IMR-90 (cell line): ENCODE measurements around the gene ULBP1. TPM values are rescaled to one million over a fixed set of nuclear protein-coding genes. Genes with fewer than 3 reads are reported as not detected.

Source experiments
- ATAC-seq: fragments of 200-7000 bp; cut with Tn5 transposase; 2 replicates; pipeline ENCODE4 v1.9.1; 2020; ENCODE audit warnings: low read depth, mild to moderate bottlenecking, moderate library complexity
- BruUV-seq: library from RNA; stranded (reverse); fragments of 400-500 nt; replicated peaks from 2 replicates; lab custom pipeline; 2021; lab: Mats Ljungman, UMichigan
- CTCF ChIA-PET: fragments of 300-600 bp; formaldehyde crosslinking; extraction: SDS; loops from one replicate; lab custom pipeline; 2021; ENCODE audit warnings: antibody characterized with exemption; lab: Yijun Ruan, JAX
- POLR2A ChIA-PET: fragments of 300-600 bp; sonication (Branson Sonifier 250); formaldehyde crosslinking; loops from one replicate; lab custom pipeline; 2022; ENCODE audit warnings: antibody characterized with exemption; ENCODE audit not compliant: unreplicated experiment; lab: Charles Lee
- DNase-seq: peaks from one replicate; pipeline ENCODE4 v3.0.0; 2013
- H2AFZ ChIP-seq: replicated peaks from 2 replicates; pipeline ENCODE3; 2013; ENCODE audit warnings: low read length, mild to moderate bottlenecking; ENCODE audit not compliant: poor library complexity
- H2AK5ac ChIP-seq: 2 replicates; pipeline ENCODE4 v1.6.1; 2013; ENCODE audit warnings: low read depth, low read length, inconsistent platforms
- H2AK9ac ChIP-seq: replicated peaks from 2 replicates; pipeline ENCODE3; 2013; ENCODE audit warnings: mild to moderate bottlenecking, low read depth, low read length, moderate library complexity; ENCODE audit not compliant: poor library complexity
- H2BK120ac ChIP-seq: 2 replicates; pipeline ENCODE4 v1.6.1; 2013; ENCODE audit warnings: low read depth, low read length, inconsistent platforms
- H2BK15ac ChIP-seq: 3 replicates; pipeline ENCODE4 v1.6.1; 2013; ENCODE audit warnings: low read depth, low read length, inconsistent platforms
- H2BK20ac ChIP-seq: 2 replicates; pipeline ENCODE4 v1.6.1; 2013; ENCODE audit warnings: low read depth, mild to moderate bottlenecking, inconsistent platforms, low read length, moderate library complexity
- H2BK5ac ChIP-seq: 2 replicates; pipeline ENCODE4 v1.6.1; 2013; ENCODE audit warnings: mild to moderate bottlenecking, low read depth, low read length, inconsistent platforms; ENCODE audit not compliant: poor library complexity, severe bottlenecking
- H3K14ac ChIP-seq: replicated peaks from 2 replicates; pipeline ENCODE4 v1.6.1; 2013; ENCODE audit warnings: low read depth, low read length, inconsistent platforms
- H3K18ac ChIP-seq: 2 replicates; pipeline ENCODE4 v1.6.1; 2013; ENCODE audit warnings: low read depth, low read length, control low read depth
- H3K23ac ChIP-seq: 2 replicates; pipeline ENCODE4 v1.6.1; 2013; ENCODE audit warnings: low read depth, low read length, inconsistent platforms
- H3K27ac ChIP-seq: 2 replicates; pipeline ENCODE4 v1.5.1; 2013; ENCODE audit warnings: mild to moderate bottlenecking, control low read depth, low read length; ENCODE audit not compliant: insufficient read depth
- H3K27me3 ChIP-seq: 2 replicates; pipeline ENCODE4 v1.6.1; 2013; ENCODE audit warnings: low read length; ENCODE audit not compliant: control insufficient read depth, insufficient read depth
- H3K36me3 ChIP-seq: 2 replicates; pipeline ENCODE4 v1.6.1; 2013; ENCODE audit warnings: low read length, mixed read lengths; ENCODE audit not compliant: control insufficient read depth, insufficient read depth
- H3K4ac ChIP-seq: 2 replicates; pipeline ENCODE4 v1.6.1; 2013; ENCODE audit warnings: low read depth, low read length, inconsistent platforms
- H3K4me1 ChIP-seq: 2 replicates; pipeline ENCODE4 v1.6.1; 2013; ENCODE audit warnings: low read length, mixed read lengths; ENCODE audit not compliant: control insufficient read depth, insufficient read depth
- H3K4me2 ChIP-seq: 2 replicates; pipeline ENCODE4 v1.6.1; 2013; ENCODE audit warnings: low read depth, mild to moderate bottlenecking, control low read depth, low read length, moderate library complexity
- H3K4me3 ChIP-seq: 2 replicates; pipeline ENCODE4 v1.5.1; 2013; ENCODE audit warnings: low read depth, mild to moderate bottlenecking, control low read depth, low read length, moderate library complexity; ENCODE audit not compliant: insufficient read depth
- H3K56ac ChIP-seq: 2 replicates; pipeline ENCODE4 v1.6.1; 2013; ENCODE audit warnings: low read length, inconsistent platforms; ENCODE audit not compliant: insufficient read depth; ENCODE audit errors: extremely low read depth
- H3K79me1 ChIP-seq, 2 experiments: 2 replicates each; pipeline ENCODE4 v1.6.1; 2013; ENCODE audit warnings: low read length in 2 of 2, inconsistent platforms in 1 of 2, low read depth in 1 of 2
- H3K9ac ChIP-seq: 2 replicates; pipeline ENCODE4 v1.6.1; 2013; ENCODE audit warnings: low read depth, low read length, control low read depth
- H3K9me1 ChIP-seq: 2 replicates; pipeline ENCODE4 v1.6.1; 2013; ENCODE audit warnings: low read length, inconsistent platforms; ENCODE audit not compliant: insufficient read depth
- H3K9me3 ChIP-seq: 2 replicates; pipeline ENCODE4 v1.6.1; 2013; ENCODE audit warnings: low read length; ENCODE audit not compliant: control insufficient read depth, insufficient read depth
- H4K20me1 ChIP-seq: 2 replicates; pipeline ENCODE4 v1.6.1; 2013; ENCODE audit warnings: low read length, inconsistent platforms; ENCODE audit not compliant: insufficient read depth
- H4K5ac ChIP-seq: 2 replicates; pipeline ENCODE4 v1.6.1; 2013; ENCODE audit warnings: mild to moderate bottlenecking, low read depth, low read length, control low read depth
- H4K8ac ChIP-seq, 2 experiments: 2 replicates each; pipeline ENCODE4 v1.6.1; 2013; ENCODE audit warnings: low read depth in 2 of 2, low read length in 2 of 2, control low read depth in 1 of 2, inconsistent platforms in 1 of 2
- H4K91ac ChIP-seq: 2 replicates; pipeline ENCODE4 v1.6.1; 2013; ENCODE audit warnings: low read depth, low read length, inconsistent platforms; ENCODE audit not compliant: insufficient read depth
- BHLHE40 ChIP-seq: fragments of 150-350 bp; IDR thresholded peaks from 2 replicates; pipeline ENCODE4 v1.6.1; 2016; ENCODE audit warnings: mild to moderate bottlenecking, low read depth, low read length
- CTCF ChIP-seq: conservative IDR thresholded peaks from 2 replicates; pipeline ENCODE4 v1.5.1; 2012; ENCODE audit warnings: mild to moderate bottlenecking, low read depth, low read length, improper control_type of control experiment
- ELK1 ChIP-seq: fragments of 150-350 bp; IDR thresholded peaks from 2 replicates; pipeline ENCODE4 v1.6.1; 2016; ENCODE audit warnings: low read depth, mild to moderate bottlenecking, low read length, moderate library complexity, borderline replicate concordance
- MAFK ChIP-seq: IDR thresholded peaks from 2 replicates; pipeline ENCODE4 v1.6.1; 2012; ENCODE audit warnings: low read depth, low read length, improper control_type of control experiment
- MAZ ChIP-seq: IDR thresholded peaks from 2 replicates; pipeline ENCODE4 v1.6.1; 2012; ENCODE audit warnings: low read depth, mild to moderate bottlenecking, low read length, improper control_type of control experiment, moderate library complexity, borderline replicate concordance
- POLR2A ChIP-seq: IDR thresholded peaks from 2 replicates; pipeline ENCODE4 v1.6.1; 2012; ENCODE audit warnings: mild to moderate bottlenecking, low read depth, low read length
- USF2 ChIP-seq: fragments of 150-350 bp; IDR thresholded peaks from 2 replicates; pipeline ENCODE4 v1.6.1; 2017; ENCODE audit warnings: mild to moderate bottlenecking, antibody characterized with exemption, low read length, low read depth
- WGBS, 2 experiments: methylation state at CpG; one replicate each; pipeline versions ENCODE4 v1.1.5 to v1.1.7; 2013; ENCODE audit warnings: missing lambda C conversion rate in 2 of 2; ENCODE audit not compliant: insufficient read length in 1 of 2; ENCODE audit errors: extremely low coverage in 2 of 2; 5-methylcytosine and 5-hydroxymethylcytosine counted together
- dilution Hi-C: fragments of 300-500 bp; cut with HindIII; formaldehyde crosslinking; loops from one replicate; pipeline ENCODE4 v1.14.3; 2018; ENCODE audit warnings: low sequenced_read_pairs; ENCODE audit not compliant: unreplicated experiment
- in situ Hi-C: fragments of 300-500 bp; cut with MboI; formaldehyde crosslinking; loops from 3 replicates; pipeline ENCODE4 v1.14.3; 2019; ENCODE audit warnings: low sequenced_read_pairs, inconsistent platforms, mixed read lengths
- intact Hi-C: fragments of 100-400 bp; cut with micrococcal nuclease; formaldehyde crosslinking; loops from 2 replicates; pipeline ENCODE4 v1.10.0; 2022
- polyA plus RNA-seq, 3 experiments: library from polyadenylated mRNA; depleted of rRNA; stranded (reverse); fragments of >200 nt; gene quantifications; 2 replicates each; pipeline ENCODE4 v1.2.3, GENCODE V29; 2012; ENCODE audit warnings: low replicate concordance in 1 of 3
- total RNA-seq: library from RNA; depleted of rRNA; stranded (reverse); fragments of >200 nt; gene quantifications from 2 replicates; pipeline ENCODE4 v1.2.3, GENCODE V29; 2012

ULBP1 gene
- total and polyA plus RNA-seq, 2 of the 4 experiments (the other 2 are of a cell fraction): 0.18 to 0.87 TPM

- TF ChIP-seq CTCF: no peak
- TF ChIP-seq USF2: peak; percentile 95
- no peak for TF ChIP-seq MAFK
- TF ChIP-seq MAZ: peak; percentile 73; the same call in 1 of the 2 replicates
- TF ChIP-seq POLR2A: no peak
- no peak for TF ChIP-seq ELK1
- TF ChIP-seq BHLHE40: peak; percentile 55
- peak overlapping the region; percentile 79 for H3K4me3 ChIP-seq
- peak overlapping the region; percentile 89 for H3K4me2 ChIP-seq
- no TSS peak for BruUV-seq
- no peak overlapping the region for H3K14ac ChIP-seq
- H3K79me1 ChIP-seq: no peaks in the 10 kb centered on the region
- ATAC-seq (peak; percentile 98), DNase-seq (peak; percentile 80)
- no peak overlapping the region for H2BK5ac ChIP-seq
- peaks cover 2% of the 10 kb centered on the region; the same call in 1 of the 2 replicates for H3K9me3 ChIP-seq
- CTCF ChIA-PET: no interaction called here
- WGBS, 2 experiments: 1% methylated on average over 27 of the region's 79 CpGs; no CpG with 5 or more reads in 1 of the 2 experiments
- no peak overlapping the region for H4K91ac ChIP-seq
- dilution Hi-C loops: no loop called here
- no peak overlapping the region for H2BK120ac ChIP-seq
- no peak overlapping the region; the same call in 1 of the 2 replicates for H3K4ac ChIP-seq
- H2AFZ ChIP-seq: peak overlapping the region; percentile 96
- peak overlapping the region in 1 of 2 experiments; percentile 65; a peak in 1 of 4 replicates for H4K8ac ChIP-seq
- POLR2A ChIA-PET: no interaction called here
- peaks cover 2% of the 10 kb centered on the region; the same call in 1 of the 2 replicates for H3K4me1 ChIP-seq
- in situ Hi-C loops: loop anchor here (5.0 kb wide), 1 partner anchor 68 kb away; no protein-coding TSS in a partner anchor
- H3K27ac ChIP-seq: no peak overlapping the region; the same call in 1 of the 2 replicates
- H3K36me3 ChIP-seq: no peaks in the 10 kb centered on the region
- no peak overlapping the region for H3K56ac ChIP-seq
- no peak overlapping the region for H2BK15ac ChIP-seq
- intact Hi-C loops: no loop called here
- no peak overlapping the region for H2BK20ac ChIP-seq
- no peak overlapping the region; the same call in 1 of the 2 replicates for H4K5ac ChIP-seq
- peaks cover 58% of the 10 kb centered on the region for H3K27me3 ChIP-seq
- H3K23ac ChIP-seq: no peak overlapping the region
- no peak overlapping the region for H2AK5ac ChIP-seq
- no peaks in the 10 kb centered on the region for H3K9me1 ChIP-seq
- H4K20me1 ChIP-seq: no peaks in the 10 kb centered on the region
- no peak overlapping the region for H3K18ac ChIP-seq
- H2AK9ac ChIP-seq: peak overlapping the region; percentile 90
- H3K9ac ChIP-seq: peak overlapping the region; percentile 4; the same call in 1 of the 2 replicates
Measured at GRCh38 chr6:150004783-150005717, 41.3 kb downstream of the ULBP1 start.
